Measurements from ENCODE around the gene LIPC. TPM values are rescaled to one million over a fixed set of nuclear protein-coding genes. Genes with fewer than 3 reads are reported as not detected.
A peak's percentile ranks its signal among the peaks of the same experiment; 100 is the strongest.

Gene LIPC
- total RNA-seq, 1 experiment from 2014 or later, result 1.6 TPM

DNA sequence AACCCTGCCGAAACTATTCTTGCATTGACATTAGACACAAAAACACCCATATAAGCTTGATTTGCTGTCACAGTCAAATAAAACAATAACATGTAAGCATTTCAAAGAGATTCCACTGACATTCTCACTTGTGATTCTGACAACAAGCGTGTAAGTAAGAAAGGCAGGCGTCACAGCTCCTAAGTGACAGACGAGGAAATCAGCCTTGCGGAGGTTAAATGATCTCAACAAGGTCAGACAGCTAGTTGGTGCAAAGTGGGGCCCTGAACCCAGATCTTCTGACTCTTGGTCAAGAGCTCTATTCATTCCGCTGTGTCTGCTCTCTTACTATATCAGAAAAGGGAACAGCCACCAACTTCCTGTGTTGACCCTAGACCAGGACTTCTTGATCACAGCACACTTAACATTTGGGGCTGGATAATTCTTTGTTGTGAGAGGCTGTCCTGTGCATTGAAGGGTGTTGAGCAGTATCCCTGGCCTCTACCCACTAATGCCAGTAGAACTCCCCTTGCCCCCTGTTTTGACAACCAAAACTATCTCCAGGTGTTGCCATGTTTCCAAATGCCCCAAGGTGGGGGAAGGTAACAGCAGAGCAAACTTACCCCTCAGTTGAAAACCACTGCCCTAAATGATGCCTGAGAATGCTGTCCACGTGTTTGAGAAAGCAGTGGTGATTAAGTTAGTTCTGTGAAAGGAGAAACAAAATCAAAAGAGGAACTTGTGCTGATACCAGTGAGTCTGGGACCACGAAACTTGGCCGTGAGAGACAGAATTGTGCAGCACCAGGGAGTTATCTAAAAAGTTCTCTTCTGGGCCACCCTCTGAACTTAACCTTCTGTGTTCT, 86.1 kb downstream of the LIPC start:
- no peak for DNase-seq (ENCODE audit: low read depth)

DNA sequence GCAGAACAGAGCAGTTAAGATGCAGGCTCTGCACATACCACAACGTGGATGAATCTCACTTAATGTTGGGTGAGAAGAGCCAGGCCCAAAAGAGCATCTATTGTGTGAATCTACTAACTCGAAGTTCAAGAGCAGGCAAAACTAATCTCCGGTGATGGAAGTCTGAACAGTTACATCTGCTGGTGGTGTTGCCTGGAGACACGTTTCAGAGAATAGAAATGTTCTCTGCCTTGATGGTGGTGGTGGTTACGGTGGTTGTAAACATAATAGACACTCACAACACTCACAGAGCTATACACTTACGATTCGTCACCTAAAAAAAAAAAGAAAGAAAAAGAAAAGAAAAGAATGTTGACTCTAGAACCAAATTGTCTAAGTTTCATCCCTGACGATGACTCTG, 86.8 kb downstream of the LIPC start:
- DNase-seq (ENCODE audit: low read depth), result no peak

DNA sequence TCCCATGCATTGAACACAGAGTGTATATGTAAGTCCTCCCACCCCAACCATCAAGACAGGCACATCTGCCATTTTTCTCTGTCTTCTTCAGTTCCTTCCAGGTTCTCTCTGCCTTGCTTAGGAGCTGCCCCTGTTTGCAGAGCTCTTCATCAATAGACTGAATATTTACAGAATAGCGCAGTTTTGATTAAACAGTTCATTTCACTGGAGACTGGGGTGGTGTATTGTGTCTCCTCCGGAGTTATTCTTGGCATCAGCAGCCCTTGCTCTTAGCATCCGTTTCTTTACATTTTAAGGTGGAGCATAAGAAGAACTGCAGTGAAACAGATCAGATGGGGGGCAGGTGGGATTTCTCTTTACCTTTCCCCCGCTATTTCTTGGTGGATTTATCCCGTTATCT, 87.7 kb downstream of the LIPC start:
- no peak for DNase-seq (ENCODE audit: low read depth)

DNA sequence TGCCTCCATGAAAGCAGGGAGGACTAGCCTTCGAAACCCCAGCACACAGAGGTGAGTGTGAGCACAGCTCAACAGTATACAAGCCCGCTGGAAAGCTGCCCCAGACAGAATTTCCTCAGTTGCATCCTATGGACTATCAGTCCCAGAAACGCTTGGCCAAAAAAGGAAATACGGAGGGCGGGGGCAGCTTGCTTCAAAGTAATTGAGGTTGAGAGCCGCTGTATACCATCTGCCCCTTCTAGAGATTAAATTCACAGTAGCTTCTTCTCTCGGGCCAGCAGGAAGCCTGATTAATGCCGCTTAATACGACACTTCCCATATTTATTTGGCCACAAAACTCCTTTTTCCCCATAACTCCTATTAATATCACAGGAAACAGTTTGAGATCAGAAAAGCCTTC, 88.7 kb downstream of the LIPC start:
- no peak for DNase-seq (ENCODE audit: low read depth)

DNA sequence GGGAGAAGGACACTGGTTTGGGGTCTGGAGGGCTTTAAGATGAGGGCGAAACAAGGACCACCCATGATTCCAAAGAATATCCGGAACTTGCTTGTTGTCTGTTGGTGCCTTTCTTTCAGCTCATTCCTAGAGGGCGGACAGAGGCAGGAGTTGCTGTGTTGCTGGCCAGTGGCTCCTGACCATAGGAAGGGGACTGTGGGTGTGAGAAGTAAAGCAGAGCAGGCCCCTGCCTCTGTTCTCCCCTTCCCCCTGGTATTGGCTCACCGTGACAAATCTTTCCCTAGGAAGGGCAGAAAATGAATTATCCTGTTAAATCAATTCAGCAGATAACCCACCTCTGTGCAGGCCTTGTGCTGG, 89.1 kb downstream of the LIPC start:
- DNase-seq (ENCODE audit: low read depth), result no peak

DNA sequence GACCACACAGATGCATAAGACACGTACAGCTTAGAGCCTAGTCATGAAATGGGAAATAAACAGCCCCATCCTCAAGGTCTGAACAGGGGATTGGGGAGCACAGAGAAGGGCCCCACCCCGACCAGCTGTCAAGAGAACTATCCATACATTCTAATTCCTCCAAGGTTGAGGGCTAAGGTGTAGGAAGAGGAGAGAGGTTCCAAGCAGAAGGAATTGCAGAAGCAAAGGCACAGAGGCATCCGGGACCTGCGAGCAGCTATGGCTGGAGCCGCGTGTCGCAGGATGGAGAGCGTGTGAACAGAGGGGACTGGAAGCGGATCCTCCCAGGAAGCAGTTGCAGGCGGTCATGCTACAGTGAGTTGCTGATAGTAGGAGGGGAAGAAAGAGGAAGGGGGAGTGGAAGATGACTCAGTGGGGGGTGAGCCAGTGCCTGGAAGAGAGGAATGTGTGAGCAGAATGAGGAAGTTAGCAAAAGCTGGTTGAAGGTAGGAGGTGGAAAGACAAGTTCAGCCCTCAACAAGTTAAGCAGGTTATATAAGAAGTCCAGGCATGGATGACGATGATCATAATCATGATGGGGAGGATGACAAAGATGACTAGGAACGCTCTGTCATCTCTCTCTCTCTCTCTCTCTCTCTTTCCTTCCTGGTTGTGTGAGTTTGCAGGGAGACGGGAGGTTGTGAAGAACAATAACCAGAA, 89.7 kb downstream of the LIPC start:
- DNase-seq (ENCODE audit: low read depth), result peak; percentile 62

DNA sequence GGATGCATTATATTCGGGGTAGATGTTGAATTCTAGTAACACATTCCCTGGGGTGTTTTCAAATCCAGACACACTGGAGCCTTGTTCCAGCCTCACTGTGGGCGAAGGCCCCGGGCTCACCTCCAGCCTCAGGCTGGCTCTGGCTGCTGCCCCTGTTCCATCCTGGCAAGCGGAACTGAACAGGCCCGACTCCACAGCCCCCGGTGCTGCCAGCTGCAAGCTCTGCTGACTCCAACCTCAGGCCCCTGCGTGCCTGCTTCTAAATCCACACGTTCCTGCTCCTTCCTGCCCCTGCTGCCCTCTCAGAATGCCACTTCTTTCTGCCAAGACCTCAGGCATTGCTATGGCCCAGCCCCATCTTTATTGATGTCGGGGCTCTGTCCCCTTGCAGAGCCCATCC, 90.6 kb downstream of the LIPC start:
- no peak for DNase-seq (ENCODE audit: low read depth)

DNA sequence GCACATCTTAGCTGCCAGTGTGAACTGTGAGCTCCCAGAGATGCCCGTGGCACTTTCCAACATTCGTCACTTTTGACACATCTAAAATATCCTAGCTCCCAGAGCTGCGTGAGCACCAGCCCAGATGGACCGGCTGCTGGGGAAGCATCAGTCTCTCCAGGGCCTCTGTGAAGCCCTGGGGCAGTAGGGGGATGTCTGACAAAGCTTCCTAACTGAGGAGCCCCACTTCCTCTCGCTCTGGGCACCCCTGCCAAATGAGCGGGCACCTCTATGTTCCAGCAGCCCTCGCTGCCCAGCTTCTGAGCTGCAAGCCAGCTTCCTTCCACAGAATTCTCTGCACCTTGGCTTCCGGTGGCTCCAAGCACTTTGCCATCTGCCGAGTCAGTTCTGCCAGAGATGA, 91.1 kb downstream of the LIPC start:
- no peak for DNase-seq (ENCODE audit: low read depth)

DNA sequence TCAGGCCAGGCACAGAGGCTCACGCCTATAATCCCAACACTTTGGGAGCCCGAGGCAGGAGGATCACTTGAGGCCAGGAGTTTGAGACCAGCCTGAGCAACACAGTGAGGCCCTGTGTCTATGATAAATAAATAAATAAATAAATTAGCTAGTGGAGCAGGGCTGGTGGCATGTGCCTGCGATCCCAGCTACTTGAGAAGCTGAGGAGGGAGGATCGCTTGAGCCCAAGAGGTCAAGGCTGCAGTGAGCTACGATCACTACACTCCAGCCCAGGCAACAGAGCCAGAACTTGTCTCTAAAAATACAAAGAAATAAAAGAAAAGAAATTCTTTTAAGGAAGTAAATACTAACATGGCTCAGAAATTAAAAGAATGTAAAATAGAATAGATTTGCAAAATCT, 91.8 kb downstream of the LIPC start:
- no peak for DNase-seq (ENCODE audit: low read depth)

DNA sequence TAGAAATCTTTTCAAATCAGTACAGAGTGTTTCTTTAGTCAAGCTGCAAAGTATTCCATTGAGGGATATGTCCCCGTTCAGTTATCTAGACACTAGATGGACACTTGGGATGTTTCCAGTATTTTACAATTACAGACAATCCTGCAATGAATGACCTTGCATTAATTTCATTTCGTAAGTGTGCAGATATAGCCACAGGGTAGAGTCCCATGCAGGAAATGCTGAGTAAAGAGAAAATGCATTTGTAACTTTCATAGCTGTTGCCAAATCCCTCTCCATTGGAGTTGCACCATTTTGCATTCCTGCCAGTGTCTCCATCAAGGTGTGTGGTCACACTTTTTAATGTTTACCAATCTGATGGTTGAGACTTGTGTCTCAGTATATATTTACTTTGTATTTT, 92.5 kb downstream of the LIPC start:
- DNase-seq (ENCODE audit: low read depth), result no peak

DNA sequence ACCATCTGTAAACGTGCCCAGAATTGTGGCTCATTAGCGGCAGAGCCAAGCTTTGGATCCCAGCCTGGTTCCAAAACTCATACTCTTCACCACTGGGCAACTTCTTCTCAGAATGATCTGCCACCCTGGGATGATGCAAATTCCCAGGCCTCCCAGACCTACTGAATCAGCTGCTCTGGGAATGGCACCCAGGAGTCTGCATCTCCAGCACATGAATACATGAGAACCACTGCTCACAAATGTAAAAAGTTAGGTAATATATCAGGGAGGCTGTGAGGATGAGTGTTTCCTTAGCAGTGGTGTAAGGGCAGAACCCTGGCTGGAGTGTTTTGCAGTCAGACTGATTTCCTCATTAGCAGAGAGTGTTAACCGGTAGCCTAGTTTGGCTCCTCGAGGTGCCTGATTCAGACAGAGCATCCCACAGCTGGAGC, 94.2 kb downstream of the LIPC start:
- no peak for DNase-seq (ENCODE audit: low read depth)

DNA sequence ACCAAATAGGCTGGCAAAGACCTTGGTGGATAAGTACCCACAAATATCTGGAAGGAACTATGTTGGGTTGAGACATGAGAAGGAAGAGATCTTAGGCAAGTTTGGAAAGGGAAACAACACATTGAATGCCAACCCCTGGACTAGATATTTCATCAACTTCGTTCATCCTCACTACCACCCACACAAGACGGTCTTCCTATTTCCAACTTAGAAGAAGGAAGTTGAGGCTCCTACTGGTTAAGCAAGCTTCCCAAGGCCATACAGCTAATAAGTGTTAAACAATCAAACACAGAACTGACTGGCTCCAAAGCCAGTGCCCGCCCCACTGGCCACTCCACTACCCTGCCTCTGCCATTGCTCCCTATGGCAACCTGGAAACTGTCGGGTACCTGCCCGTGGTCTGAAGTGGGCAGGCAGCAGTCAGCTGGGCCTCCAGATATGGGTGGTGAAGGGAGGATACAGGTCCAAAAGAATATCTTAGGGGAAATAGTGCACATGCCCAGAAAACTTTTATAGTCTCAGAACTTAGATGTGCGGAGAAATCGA, 94.9 kb downstream of the LIPC start:
- no peak for DNase-seq (ENCODE audit: low read depth)

DNA sequence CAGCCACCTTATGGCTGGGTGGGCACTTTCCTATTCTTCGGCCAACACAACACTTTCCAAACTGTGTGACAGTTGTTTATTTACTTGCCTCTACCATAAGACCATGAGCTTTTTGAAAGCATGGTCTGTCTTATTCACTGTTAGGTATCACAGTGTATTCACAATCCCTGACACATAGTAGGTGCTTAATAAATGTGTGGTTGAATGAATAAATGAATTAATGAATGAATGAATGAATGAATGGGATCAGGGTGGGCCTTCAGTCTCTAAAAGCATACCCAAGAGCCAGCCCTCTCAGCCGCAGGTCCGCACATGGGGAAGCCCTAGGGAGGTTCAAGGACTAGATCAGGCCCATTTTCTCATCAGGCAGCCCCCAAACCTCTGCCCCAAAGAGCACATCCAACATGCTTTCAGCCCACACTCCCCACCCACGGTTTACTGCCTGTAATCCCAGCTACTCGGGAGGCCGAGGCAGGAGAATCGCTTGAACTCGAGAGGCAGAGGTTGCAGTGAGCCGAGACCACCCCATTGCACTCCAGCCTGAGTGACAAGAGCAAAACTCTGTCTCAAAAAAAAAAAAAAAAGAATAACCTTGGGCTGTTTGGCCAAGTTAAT, 95.9 kb downstream of the LIPC start:
- DNase-seq (ENCODE audit: low read depth), result no peak

DNA sequence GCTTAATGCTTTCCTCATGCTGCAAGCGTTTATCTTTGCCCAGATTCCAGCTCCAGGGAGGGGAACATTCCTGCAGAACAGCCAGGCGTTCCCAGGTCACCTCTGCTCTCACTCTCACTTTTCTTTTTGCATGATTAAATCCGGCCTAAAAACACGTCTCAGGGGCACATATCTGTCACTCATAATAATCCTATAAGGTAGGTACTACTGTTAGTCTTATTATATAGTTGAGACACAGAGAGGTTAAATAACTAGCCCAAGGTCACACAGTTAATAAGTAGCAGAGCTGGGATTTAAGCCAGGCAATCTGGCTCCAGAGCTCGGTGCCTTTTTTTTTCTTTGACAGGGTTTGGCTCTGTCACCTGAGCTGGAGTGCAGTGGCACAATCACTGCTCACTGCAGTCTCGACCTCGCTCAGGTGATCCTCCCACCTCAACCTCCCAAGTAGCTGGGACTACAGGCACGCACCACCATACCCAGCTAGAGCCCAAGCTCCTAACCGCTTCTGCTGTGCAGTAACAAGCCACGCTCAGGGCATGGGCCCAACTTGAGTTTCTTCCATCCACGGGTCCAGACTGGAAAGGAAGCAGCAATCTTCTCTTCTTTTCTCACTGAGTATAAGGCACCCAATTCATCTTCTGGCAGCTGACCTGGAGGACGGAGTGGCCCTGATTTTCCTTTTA, 96.5 kb downstream of the LIPC start:
- DNase-seq (ENCODE audit: low read depth), result no peak

DNA sequence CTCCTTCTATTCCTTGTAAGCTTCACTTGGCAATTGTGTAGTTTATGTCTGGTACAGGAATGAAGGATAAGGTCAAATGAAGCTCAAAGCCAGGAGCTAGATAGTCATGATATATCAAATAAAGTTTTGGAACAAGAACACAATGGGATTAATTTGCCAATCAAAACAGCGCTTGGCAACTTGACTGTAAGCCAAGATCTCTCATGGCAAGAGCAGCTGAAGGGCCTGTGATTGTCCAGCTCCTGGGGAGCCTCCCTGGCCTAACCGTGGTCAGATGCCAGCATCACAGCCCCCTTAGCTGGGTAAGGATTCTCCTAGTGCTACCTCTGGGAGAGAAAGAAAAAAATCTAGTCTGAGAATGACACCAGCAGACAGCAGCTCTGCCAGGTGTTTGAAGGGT, 97.2 kb downstream of the LIPC start:
- no peak for DNase-seq (ENCODE audit: low read depth)

DNA sequence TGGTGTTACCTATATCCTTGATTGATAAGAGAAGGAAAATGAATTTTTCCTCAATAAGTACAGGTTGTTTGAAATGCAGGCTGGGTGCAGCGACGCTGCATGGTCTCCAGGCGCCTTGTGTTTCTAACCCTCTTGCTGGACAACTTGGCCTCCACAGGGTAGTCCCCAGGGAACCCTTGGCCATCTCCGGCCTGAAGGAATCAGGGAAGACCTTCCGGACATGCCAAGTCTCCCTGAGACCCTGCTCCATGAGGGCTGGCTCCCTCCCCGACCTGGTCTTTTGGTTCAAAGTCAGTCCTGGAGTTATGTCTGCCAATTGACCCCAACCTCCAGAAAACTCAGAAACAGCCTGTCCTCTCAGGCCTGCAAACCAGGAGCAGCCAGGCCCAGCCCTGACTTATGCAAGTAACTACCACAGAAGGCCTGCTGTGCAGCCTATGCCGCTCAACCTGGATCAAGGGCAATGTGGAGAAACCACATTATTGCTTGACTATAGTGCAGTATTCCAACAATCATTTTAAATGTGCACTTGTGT, 98.3 kb downstream of the LIPC start:
- no peak for DNase-seq (ENCODE audit: low read depth)

DNA sequence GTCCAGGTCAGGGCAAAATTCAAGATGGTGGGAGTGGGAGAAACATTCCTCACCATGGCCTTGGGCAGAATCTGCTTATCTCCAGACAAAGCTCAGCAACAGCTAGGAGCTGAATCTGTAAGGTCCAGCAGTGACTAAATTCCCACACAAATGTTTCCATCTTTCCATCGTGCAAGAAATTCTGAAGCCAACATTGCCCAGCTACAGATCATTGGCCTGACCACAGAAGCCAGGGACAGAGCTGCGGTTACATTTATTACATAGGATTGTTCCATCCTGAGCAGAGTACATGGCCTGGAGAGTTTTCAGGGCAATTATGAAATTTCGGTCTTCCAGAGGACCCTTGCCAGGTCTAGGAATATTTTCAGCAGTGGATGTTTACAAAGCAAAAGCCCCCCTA, 100.3 kb downstream of the LIPC start:
- no peak for DNase-seq (ENCODE audit: low read depth)

DNA sequence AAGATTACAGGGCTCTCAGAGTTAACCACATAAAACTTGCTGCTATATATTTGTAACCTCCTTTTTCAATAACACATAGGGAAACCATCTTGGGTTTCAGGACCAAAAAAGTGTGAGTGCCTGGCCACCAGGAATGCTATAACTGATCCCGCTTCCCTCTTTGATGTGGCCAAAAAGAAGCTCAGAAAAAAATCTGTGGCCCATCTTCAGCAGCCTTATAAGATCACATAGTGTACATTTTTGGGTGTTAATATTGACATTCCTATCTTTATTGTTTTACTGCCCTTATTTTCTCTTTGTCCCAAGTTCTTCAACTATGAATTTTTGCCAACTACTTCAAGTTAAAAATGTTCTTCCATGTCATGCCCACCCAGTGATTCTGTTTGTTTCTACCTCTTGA, 102.8 kb downstream of the LIPC start:
- DNase-seq (ENCODE audit: low read depth), result no peak

DNA sequence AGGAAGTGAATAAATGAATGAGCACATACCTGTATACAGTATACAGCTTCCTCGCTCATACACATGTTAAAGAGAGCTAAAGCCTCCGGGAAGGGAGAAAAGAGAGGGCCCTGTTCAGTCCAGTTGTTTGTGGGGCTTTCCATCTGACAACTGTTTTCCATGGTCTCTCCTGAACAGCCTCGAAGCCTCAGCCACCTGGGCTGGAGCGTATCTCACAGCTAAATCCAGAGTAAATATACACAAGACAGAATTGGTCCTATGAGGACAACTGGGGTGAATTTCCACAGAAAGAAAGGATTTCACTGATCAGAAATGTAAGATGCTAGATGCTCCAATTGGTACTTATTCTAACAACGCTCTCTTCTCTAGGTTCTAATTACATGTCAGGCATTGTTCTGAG, 103.5 kb downstream of the LIPC start:
- DNase-seq (ENCODE audit: low read depth), result no peak

DNA sequence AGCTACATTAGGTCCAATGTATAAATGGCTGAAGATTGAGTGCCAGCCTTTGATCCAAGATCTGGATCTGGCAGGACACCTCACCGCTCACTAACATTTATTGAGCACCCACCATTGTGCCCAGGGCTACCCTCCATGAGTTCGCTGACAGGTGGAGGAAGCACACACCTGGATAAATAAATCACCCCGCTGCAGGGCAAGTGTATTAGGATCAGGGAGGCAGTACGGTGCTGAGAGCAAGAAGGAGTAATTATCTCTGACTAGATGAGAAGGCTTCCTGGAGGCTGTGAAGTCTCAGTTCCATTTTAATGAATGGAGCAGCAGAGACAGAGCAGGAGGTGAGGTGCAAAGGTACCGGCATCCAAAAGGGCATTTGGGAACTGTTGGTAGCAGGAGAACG, 104.1 kb downstream of the LIPC start:
- no peak for DNase-seq (ENCODE audit: low read depth)

DNA sequence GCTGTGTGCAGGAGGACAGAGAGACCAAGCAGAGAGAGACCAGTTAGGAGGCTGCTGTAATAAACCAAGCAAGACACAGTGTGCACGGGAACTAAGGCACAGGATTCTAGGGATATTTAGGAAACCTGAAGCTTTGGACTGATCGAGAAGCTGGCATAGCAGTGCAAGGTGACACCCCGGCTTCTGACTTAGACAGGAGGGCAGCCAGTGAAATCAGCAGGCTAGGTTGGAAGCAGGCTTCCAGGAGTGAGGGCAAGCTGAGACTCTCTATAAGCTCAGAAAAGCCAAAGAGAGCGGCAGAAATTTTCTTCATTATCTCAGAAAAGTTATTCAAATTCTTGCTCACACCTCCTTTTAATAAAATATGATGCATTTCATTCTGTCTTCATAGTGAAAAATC, 104.6 kb downstream of the LIPC start:
- DNase-seq (ENCODE audit: low read depth), result no peak

DNA sequence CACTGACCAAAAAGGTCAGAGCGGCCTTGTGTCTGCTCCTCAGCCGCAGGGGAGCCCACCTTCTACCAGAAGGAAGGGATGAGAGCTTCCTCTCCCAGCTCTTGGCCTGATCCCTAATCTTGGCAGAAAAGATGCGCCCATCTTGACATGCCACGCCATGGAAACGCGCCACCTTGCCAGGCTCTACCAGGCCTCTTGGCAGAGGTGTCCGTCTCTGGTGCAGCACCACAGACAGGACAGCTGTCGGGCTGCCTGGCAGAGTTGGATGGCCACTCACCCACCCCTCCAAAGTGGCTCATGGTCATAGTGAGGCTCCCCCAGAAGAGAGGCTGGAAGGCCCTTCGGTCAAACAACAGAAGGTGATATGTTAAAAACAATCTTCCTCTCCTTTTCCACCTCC, 105.2 kb downstream of the LIPC start:
- DNase-seq (ENCODE audit: low read depth), result no peak
